Activated CD8-positive, alpha-beta memory T cell treated with anti-CD3 and anti-CD28 coated beads, Interleukin-2, amount 50 U/mL, for 1 hour (primary cell): ENCODE measurements around the gene IRF5.
"Not testable (repeated sequence)": the region's sequence is repeated elsewhere in the genome, so short reads cannot be mapped to it uniquely, and the experiment has no call there.

Experiments
- DNase-seq: peaks from one replicate; pipeline ENCODE4 v3.0.0-alpha.2; 2020; ENCODE audit errors: extremely low read depth

Gene IRF5

GRCh38 chr7:128961030-128961659 is 23.4 kb downstream of the IRF5 start:
- DNase-seq = no peak

DNA sequence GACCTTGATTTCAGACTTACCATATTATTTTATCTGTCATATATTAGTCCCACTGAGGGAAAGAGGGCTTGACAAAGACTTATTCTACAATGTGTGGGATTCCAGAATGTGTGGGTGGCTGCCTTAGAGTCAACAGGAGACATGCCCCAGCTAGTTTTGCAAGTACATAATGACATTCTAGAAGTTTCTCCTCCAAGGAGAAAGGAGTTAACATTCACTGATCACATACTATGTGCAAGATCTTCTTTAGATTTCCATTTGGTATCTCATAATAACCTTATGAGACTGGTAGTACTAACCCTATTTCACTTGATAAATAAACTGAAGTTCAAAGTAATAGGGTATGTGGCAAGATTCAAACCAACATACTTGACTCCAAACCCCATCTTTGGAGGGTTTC is 25.2 kb downstream of the IRF5 start:
- DNase-seq = no peak

DNA sequence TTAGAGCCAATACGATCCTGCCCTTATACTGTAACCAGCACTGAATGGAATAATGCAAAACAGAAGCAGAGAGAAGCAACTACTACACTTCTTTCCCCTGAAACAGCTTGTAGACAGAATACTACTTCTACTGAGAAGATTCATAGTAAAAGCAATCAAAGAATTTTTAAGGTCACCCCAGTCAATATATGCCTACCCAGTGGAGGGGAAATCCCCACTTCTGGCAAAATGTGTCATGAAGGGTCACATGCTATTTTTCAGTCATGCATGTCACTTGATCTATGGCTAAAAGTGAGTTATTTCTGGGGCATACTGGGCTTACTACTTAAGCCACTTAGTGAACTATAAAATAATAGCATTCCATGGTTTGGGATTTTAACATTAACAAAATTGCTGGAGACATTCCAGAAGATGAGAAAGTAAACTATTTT is 25.6 kb downstream of the IRF5 start:
- DNase-seq = no peak

DNA sequence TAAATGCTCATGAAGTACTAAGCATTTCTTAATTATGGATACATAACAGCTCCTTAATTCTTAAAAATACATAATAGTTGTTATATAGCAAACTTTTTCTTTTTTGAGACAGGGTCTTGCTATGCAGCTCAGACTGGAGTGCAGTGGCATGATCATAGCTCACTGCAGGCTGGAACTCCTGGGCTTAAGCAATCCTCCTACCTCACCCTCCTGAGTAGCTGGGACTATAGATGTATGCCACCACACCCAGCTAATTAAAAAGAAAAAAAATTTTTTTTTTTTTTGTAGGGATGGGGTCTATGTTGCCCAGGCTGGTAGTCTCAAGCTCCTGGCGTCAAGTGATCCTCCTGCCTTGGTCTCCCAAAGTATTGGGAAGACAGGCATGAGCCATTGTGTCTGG is 30.9 kb downstream of the IRF5 start:
- no peak for DNase-seq

DNA sequence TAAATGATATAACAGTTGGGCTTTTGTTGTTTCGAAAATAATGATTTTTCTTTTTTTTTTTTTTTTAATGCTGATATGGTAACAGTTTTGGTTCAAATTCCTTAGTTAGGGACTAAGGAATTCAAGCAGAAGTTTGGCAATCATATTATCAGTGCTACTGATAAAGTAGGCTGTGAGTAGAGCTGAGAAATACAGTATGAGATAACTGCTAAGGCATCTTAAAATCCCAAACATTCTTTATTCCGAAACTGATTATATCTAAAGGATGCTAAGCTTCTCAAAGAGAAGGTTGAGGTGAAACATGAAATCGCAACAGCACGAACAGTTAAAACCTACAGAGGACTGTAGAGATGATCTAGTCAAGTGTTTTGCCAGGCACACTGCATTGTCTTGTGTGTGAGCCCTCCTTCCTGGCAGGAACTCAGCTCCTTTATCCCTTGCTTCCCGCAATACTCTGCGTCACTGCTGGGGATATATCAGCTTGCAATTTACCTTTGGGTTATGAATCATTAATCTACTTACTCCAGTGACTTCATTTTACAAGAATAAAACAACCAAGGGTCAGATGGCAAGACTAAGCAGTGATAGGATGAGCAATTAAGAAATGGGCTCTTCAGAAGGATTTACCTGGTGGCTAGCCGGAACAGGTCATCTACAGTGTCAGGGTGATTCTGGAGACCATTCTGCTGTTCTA is 36.7 kb downstream of the IRF5 start:
- no peak for DNase-seq

DNA sequence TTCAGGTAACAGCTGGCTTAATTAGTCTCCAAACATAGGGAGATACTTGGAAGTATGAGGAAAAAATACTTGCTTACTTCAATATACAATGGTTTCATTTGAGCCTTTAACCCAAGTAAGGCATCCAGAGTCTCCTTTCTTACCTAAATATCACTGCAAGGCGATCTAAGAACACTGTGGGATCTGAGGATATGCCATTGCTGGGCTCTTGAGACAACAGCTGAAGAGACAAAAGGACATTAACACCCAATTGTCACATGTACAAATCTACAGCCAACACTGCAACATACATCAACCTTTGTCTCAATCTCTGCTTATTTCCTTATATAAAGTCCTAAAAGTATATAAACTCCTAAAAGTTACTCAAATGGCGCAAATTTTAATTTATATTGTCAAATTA is 44.4 kb downstream of the IRF5 start:
- DNase-seq = no peak

DNA sequence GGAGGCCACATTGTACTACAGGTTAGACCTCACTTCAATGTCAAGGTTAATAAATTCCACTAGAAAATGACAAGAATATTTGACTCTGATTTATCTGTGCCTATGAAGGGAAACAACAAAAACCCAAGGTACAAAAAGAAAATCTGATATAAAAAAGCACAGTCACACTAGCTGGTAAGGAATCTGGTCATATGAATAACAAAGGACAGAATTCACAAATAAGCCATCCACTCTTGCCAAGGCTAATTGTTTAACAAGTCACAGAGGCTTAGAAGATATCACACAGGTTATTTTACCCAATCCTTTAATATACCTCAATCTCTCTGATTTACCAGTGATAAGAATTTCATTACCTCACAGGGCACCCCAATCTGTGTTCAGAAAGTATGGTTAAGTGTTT is 47.9 kb downstream of the IRF5 start:
- DNase-seq = no peak

DNA sequence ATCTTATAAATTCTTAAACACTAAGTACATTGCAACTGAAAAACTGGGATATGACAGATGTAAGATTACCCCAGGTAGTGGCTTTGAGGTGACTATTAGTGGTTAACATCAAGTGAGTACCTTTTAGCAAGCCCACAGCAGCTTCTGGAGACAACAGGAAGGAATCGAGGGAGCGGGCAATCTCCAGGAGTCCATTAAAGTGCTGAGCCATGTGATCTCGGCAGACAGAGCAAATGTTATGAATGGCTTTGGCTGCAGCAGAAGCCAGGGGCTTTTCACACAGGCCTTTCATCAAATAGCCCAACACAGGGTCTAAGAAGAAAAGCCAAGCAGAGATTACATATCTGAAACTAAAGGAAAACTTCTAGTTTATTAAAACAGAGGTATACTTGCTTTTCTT is 48.9 kb downstream of the IRF5 start:
- no peak for DNase-seq

DNA sequence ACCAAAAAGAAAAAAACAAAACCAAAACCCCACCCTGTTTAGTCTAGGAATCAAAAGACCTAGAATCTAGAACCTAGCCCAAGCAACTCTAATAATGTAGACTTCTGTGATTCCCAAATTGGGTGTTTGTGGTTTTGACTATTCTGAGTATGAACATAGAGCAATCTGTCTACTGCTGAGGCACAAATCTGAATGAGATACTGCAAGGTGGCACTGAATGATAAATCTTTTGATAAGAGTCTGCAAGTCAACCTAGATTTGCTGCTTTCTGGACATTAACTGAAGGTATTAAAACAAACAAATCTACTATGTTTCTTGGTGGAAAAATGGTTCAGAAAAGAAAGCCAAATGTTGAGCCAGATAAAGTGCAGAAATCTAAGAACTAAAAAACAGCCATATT is 50.6 kb downstream of the IRF5 start:
- DNase-seq = no peak

- DNase-seq = no peak
Observed at GRCh38 chr7:128989961-128990360, 52.2 kb downstream of the IRF5 start.

- DNase-seq = no peak
Observed at GRCh38 chr7:128993419-128993818, 55.7 kb downstream of the IRF5 start.

DNA sequence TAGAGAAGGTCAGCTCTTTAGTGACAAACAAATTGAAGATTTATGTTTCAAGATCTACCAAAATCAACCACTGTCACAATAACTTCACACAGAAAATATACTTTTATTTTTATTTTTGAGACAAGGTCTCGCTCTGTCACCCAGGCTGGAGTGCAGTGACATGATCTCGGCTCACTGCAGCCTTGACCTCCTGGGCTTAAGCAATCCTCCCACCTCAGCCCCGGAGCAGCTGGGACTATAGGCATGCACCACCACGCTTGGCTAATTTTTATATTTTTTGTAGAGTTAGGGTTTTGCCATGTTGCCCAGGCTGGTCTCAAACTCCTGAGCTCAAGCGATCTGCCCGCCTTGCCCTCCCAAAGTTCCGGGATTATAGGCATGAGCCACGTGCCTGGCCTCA is 56.8 kb downstream of the IRF5 start:
- not testable (repeated sequence) for DNase-seq

DNA sequence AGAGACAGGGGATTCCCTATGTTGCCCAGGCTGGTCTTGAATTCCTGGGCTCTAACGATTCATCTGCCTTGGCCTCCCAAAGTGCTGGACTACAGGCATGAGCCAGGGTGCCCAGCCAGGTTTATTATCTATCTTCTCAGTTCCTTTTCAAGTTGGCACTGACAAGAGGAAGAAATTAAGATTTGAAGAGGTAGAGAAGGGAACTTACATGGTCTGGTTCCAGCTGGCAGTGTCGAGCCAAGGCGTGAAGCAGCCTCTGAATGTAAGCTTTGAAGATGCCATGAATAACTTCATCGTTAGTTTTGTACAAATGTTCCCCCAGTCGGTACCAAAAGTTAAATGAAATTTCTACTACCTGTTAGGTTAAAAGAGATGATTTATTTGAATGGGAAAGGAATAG is 59.5 kb downstream of the IRF5 start:
- no peak for DNase-seq
